Hippocampal formation (tissue), 2 donors: ENCODE data around the gene L3HYPDH.

Source experiments
- DNase-seq, 2 donors: peaks; one replicate each; lab custom pipeline; 2025; lab: John Stamatoyannopoulos, UW

The L3HYPDH gene

DNA sequence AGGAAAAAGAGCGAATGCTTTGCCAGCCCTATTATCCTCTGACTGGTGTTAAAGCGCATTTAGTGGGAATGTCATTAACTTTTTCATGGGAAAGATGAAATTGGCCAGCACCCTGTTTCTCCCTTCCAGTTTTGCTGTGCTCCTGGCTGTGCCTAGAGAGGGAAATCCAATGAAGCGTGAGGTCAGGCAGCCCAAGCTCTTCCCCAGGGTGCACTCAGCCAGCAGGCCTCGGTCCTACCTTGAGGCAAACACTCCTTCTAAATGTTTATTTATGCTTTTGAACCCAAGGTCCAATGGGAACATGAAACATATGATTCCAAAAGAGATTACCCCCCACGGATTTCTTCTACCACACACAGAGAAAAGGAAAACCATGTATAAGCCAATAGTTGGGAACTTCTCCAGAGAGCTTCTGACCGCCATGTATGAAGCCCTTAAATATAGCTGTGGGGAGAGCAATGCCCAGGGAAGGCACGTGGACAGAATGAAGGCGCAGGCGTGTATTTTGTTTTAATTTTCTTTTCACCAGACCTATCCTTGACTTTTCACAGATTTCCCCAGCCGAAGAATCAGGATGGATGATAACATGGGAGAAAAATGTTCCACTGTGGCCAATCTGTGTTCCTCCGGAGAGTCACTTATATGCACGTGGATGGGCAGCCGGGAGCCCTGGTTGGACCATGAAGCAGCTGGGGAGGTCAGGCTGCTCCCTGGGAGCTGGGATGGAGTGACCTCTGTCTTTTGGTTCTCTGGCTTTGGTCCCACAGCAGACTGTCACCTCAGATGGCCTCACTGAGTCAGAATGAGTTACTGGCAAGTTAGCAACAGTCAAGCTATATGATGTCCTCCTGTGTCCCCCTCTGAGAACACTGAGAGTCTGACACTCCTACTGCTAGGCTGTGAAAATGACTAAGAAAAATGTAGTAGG is 56.3 kb downstream of the L3HYPDH start:
- DNase-seq, result no peak

- no peak for DNase-seq
Observed at GRCh38 chr14:59425322-59425935, 58.8 kb downstream of the L3HYPDH start.

DNA sequence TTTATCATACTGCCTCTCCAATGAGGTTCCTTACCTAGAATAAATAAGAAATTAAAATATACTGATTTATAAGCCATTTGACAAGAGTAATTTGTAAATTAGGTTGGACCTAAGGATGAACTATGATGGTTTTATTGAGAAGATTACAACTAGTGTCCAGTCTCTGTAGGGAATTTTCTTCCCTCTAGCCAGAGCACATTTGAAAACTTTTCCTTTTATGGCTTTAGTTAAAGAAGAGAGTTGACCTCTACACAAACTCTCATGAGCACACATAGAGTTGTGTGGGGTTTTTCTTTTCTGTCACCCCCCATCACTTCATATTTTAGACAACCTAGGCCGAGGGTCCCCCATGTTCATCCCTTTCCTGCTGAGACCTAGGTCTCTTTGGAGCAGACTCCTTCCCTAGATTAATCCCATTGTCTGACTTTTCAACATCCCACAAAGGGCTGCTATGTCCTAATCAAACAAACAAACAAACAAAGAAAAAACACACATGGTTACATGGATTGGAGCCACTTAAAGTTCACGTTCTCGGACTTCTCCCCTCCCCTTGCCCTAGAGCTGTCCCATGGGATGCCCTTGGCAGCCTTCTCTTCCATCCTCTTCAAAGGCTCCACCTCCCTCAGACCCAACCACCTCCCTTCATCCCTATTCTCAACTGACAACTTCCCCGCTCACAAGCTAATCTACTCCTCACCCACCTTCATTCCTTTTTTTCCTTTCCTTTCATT is 59.7 kb downstream of the L3HYPDH start:
- DNase-seq, result no peak
